ENCODE measurements around the gene HTT.

The HTT gene

GRCh38 chr4:3074078-3074845, at the start of gene HTT, which contains the start of gene HTT-AS:
HTT (plus strand) TSS chr4:3074681; CDS start chr4:3074826, 145 bp downstream.
HTT-AS (minus strand) TSS chr4:3074538.
- DNase-seq = peak; percentile 95 to 96

- no peak for DNase-seq
Measured at GRCh38 chr4:3025881-3026280, 48.6 kb upstream of the HTT start.

GRCh38 chr4:3026540-3026939, 47.9 kb upstream of the HTT start:
- DNase-seq = no peak

GRCh38 chr4:3029464-3029863, 45.0 kb upstream of the HTT start:
- DNase-seq = no peak

GRCh38 chr4:3030566-3031356, 43.7 kb upstream of the HTT start:
- no peak for DNase-seq

GRCh38 chr4:3031357-3032082, 43.0 kb upstream of the HTT start:
- no peak for DNase-seq

- no peak for DNase-seq
Measured at GRCh38 chr4:3034231-3034630, 40.2 kb upstream of the HTT start.

- DNase-seq = no peak
Measured at GRCh38 chr4:3035249-3035648, 39.2 kb upstream of the HTT start.

- DNase-seq = no peak
Measured at GRCh38 chr4:3035674-3036073, 38.8 kb upstream of the HTT start.

- no peak for DNase-seq
Measured at GRCh38 chr4:3036131-3036952, 38.1 kb upstream of the HTT start.

- peak; percentile 20 to 40 for DNase-seq
Measured at GRCh38 chr4:3037957-3038461, 36.5 kb upstream of the HTT start.

- DNase-seq = no peak
Measured at GRCh38 chr4:3039706-3040366, 34.6 kb upstream of the HTT start.

- DNase-seq = no peak
Measured at GRCh38 chr4:3040452-3041191, 33.9 kb upstream of the HTT start.

GRCh38 chr4:3041192-3042142, 33.0 kb upstream of the HTT start:
- peak in 1 of 2 experiments; percentile 15 for DNase-seq

- no peak for DNase-seq
Measured at GRCh38 chr4:3042226-3042625, 32.3 kb upstream of the HTT start.

- DNase-seq = no peak
Measured at GRCh38 chr4:3043282-3044020, 31.0 kb upstream of the HTT start.

- DNase-seq = no peak
Measured at GRCh38 chr4:3044870-3045819, 29.3 kb upstream of the HTT start.

- DNase-seq = no peak
Measured at GRCh38 chr4:3046162-3046561, 28.3 kb upstream of the HTT start.
